Liver (tissue), 9 donors: ENCODE measurements around the gene CAMKMT. TPM values are rescaled to one million over a fixed set of nuclear protein-coding genes. Genes with fewer than 3 reads are reported as not detected.

ENCODE experiments used
- DNase-seq: peaks from one replicate; pipeline ENCODE4 v3.0.0-alpha.2; 2017; ENCODE audit warnings: low spot score
- H3K27ac ChIP-seq, 2 donors: one replicate each; pipeline ENCODE4 v1.7.0; 2013; ENCODE audit warnings: inconsistent platforms in 2 of 2, low read length in 2 of 2, control low read depth in 1 of 2, low read depth in 1 of 2, mild to moderate bottlenecking in 1 of 2
- H3K27me3 ChIP-seq, 4 donors: one replicate each; pipeline versions ENCODE4 v1.6.1 to v1.7.0; 2013; ENCODE audit warnings: low read length in 3 of 4, inconsistent platforms in 1 of 4, mild to moderate bottlenecking in 1 of 4, moderate library complexity in 1 of 4; ENCODE audit not compliant: control insufficient read depth in 4 of 4, insufficient read depth in 4 of 4
- H3K36me3 ChIP-seq, 4 donors: one replicate each; pipeline versions ENCODE4 v1.6.1 to v1.7.0; 2013; ENCODE audit warnings: low read length in 3 of 4, mild to moderate bottlenecking in 3 of 4, low read depth in 1 of 4, moderate library complexity in 1 of 4; ENCODE audit not compliant: control insufficient read depth in 4 of 4, insufficient read depth in 3 of 4
- H3K4me1 ChIP-seq, 4 donors: one replicate each; pipeline versions ENCODE4 v1.6.1 to v1.7.0; 2013; ENCODE audit warnings: low read length in 3 of 4, mild to moderate bottlenecking in 3 of 4, moderate library complexity in 1 of 4; ENCODE audit not compliant: control insufficient read depth in 4 of 4, insufficient read depth in 4 of 4
- H3K4me3 ChIP-seq, 3 donors: one replicate each; pipeline versions ENCODE4 v1.6.1 to v1.7.0; 2013; ENCODE audit warnings: low read length in 3 of 3, control low read depth in 1 of 3, low read depth in 1 of 3, mild to moderate bottlenecking in 1 of 3
- H3K9ac ChIP-seq, 2 donors: one replicate each; pipeline ENCODE4 v1.7.0; 2013; ENCODE audit warnings: low read length in 2 of 2, mild to moderate bottlenecking in 2 of 2, moderate library complexity in 2 of 2, control low read depth in 1 of 2, low read depth in 1 of 2
- H3K9me3 ChIP-seq, 4 donors: one replicate each; pipeline versions ENCODE4 v1.6.1 to v1.7.0; 2013; ENCODE audit warnings: low read length in 3 of 4; ENCODE audit not compliant: control insufficient read depth in 4 of 4
- ATF3 ChIP-seq: IDR thresholded peaks from 2 replicates; pipeline ENCODE4 v1.6.1; 2016; ENCODE audit warnings: antibody characterized with exemption
- CTCF ChIP-seq: fragments of 150-350 bp; IDR thresholded peaks from 2 replicates; pipeline ENCODE4 v1.5.1; 2017; ENCODE audit warnings: improper control_type of control experiment, low read depth, low read length; ENCODE audit not compliant: missing input control
- EGR1 ChIP-seq, 2 donors: IDR thresholded peaks; 2 replicates each; pipeline ENCODE4 v1.6.1; 2016 to 2018; ENCODE audit warnings: antibody characterized with exemption in 2 of 2, low read depth in 2 of 2
- FOXA1 ChIP-seq: IDR thresholded peaks from 2 replicates; pipeline ENCODE4 v1.6.1; 2016; ENCODE audit warnings: antibody characterized with exemption
- FOXA2 ChIP-seq: IDR thresholded peaks from 2 replicates; pipeline ENCODE4 v1.6.1; 2016; ENCODE audit warnings: antibody characterized with exemption
- GABPA ChIP-seq, 2 donors: IDR thresholded peaks in 1 of 2; conservative IDR thresholded peaks in 1 of 2; 2 replicates each; pipeline ENCODE4 v1.6.1; 2016; ENCODE audit warnings: antibody characterized with exemption in 2 of 2, mild to moderate bottlenecking in 1 of 2, moderate library complexity in 1 of 2
- HNF4A ChIP-seq, 2 donors: conservative IDR thresholded peaks; 2 replicates each; pipeline ENCODE4 v1.6.1; 2016; ENCODE audit warnings: antibody characterized with exemption in 2 of 2, mild to moderate bottlenecking in 2 of 2
- HNF4G ChIP-seq: IDR thresholded peaks from 2 replicates; pipeline ENCODE4 v1.6.1; 2016; ENCODE audit warnings: antibody characterized with exemption
- JUND ChIP-seq, 2 donors: IDR thresholded peaks; 2 replicates each; pipeline ENCODE4 v1.6.1; 2016; ENCODE audit warnings: antibody characterized with exemption in 2 of 2
- MAX ChIP-seq: IDR thresholded peaks from 2 replicates; pipeline ENCODE4 v1.6.1; 2016; ENCODE audit warnings: antibody characterized with exemption
- NR2F2 ChIP-seq: IDR thresholded peaks from 2 replicates; pipeline ENCODE4 v1.6.1; 2016; ENCODE audit warnings: antibody characterized with exemption
- RAD21 ChIP-seq, 2 donors: IDR thresholded peaks; 2 replicates each; pipeline ENCODE4 v1.6.1; 2016; ENCODE audit warnings: antibody characterized with exemption in 2 of 2, mild to moderate bottlenecking in 2 of 2
- RXRA ChIP-seq, 2 donors: IDR thresholded peaks; 2 replicates each; pipeline ENCODE4 v1.6.1; 2017 to 2018; ENCODE audit warnings: antibody characterized with exemption in 2 of 2, mild to moderate bottlenecking in 1 of 2
- SP1 ChIP-seq: IDR thresholded peaks from 2 replicates; pipeline ENCODE4 v1.6.1; 2018; ENCODE audit warnings: antibody characterized with exemption, mild to moderate bottlenecking
- TAF1 ChIP-seq: conservative IDR thresholded peaks from 2 replicates; pipeline ENCODE4 v1.6.1; 2016; ENCODE audit warnings: antibody characterized with exemption, mild to moderate bottlenecking
- YY1 ChIP-seq: IDR thresholded peaks from 2 replicates; pipeline ENCODE4 v1.6.1; 2016; ENCODE audit warnings: antibody characterized with exemption, mild to moderate bottlenecking
- ZBTB33 ChIP-seq: IDR thresholded peaks from 2 replicates; pipeline ENCODE4 v1.6.1; 2016; ENCODE audit warnings: antibody characterized with exemption
- WGBS: extraction: QIAGEN DNeasy Blood & Tissue Kit; methylation state at CpG from one replicate; pipeline ENCODE4 v1.1.7; 2013; 5-methylcytosine and 5-hydroxymethylcytosine counted together
- polyA plus RNA-seq, 2 donors: library from polyadenylated mRNA; stranded (reverse) in 1 of 2; unstranded in 1 of 2; fragments of 200-250 nt in 1 of 2; fragments of >200 nt in 1 of 2; fragmentation: Nextera tagmentation in 1 of 2; extraction: Ambion mirVana in 1 of 2; gene quantifications; one replicate each; pipeline versions ENCODE4 v1.2.1 to v1.2.3, GENCODE V29; 2013 to 2015
- total RNA-seq, 2 donors: library from RNA; depleted of rRNA; stranded (reverse); fragments of >200 nt; gene quantifications; one replicate each; pipeline ENCODE4 v1.2.3, GENCODE V29; 2014
- donor health status: healthy.
- donor health status: healthy.
- donor health status: healthy.
- donor health status: healthy.
- donor health status: healthy.

The CAMKMT gene
- total and polyA plus RNA-seq, 4 donors = 1.5 to 12.7 (median 7.1) TPM

- H3K27ac ChIP-seq = no peak overlapping the region
- H3K9me3 ChIP-seq = peaks cover 3 to 16% (median 5%) of the 10 kb centered on the region in 4 donors
- H3K9ac ChIP-seq = no peak overlapping the region
- TF ChIP-seq YY1 = no peak
- no peaks in the 10 kb centered on the region for H3K4me1 ChIP-seq
- DNase-seq = no peak
- H3K4me3 ChIP-seq = no peak overlapping the region
- H3K36me3 ChIP-seq = peaks cover 4 to 21% (median 8%) of the 10 kb centered on the region in 4 donors
- H3K27me3 ChIP-seq = no peaks in the 10 kb centered on the region
These were observed 47.4 kb upstream of the CAMKMT start for GRCh38 chr2:44314362-44314761.

GRCh38 chr2:44315945-44316344 is 45.8 kb upstream of the CAMKMT start:
- Histone ChIP-seq H3K4me1 (no peaks in the 10 kb centered on the region), H3K27me3 (no peaks in the 10 kb centered on the region), H3K36me3 (peaks cover 8 to 32% (median 18%) of the 10 kb centered on the region in 4 donors), H3K9ac (no peak overlapping the region), H3K4me3 (no peak overlapping the region), H3K9me3 (peaks cover 0 to under 1% (median 0%) of the 10 kb centered on the region in 4 donors), H3K27ac (no peak overlapping the region)
- DNase-seq = no peak
- TF ChIP-seq FOXA2 = no peak
- TF ChIP-seq TAF1 = no peak

- H3K9me3 ChIP-seq = no peaks in the 10 kb centered on the region
- H3K9ac ChIP-seq = no peak overlapping the region
- TF ChIP-seq EGR1 (IDR thresholded peaks at IDR 0.05; ENCODE audit: low read depth in 2 of 2) (no peak), HNF4A (conservative IDR thresholded peaks at IDR 0.05) (no peak), YY1 (no peak), SP1 (no peak), FOXA2 (no peak), NR2F2 (no peak), ATF3 (no peak), JUND (IDR thresholded peaks at IDR 0.05) (no peak)
- H3K27ac ChIP-seq = no peak overlapping the region
- no peaks in the 10 kb centered on the region for H3K27me3 ChIP-seq
- DNase-seq = no peak
- WGBS = 81% methylated on average over 1 of the region's 1 CpG
- H3K36me3 ChIP-seq = peaks cover 3 to 45% (median 37%) of the 10 kb centered on the region in 4 donors
- no peak overlapping the region for H3K4me3 ChIP-seq
- no peaks in the 10 kb centered on the region for H3K4me1 ChIP-seq
These were observed 40.9 kb upstream of the CAMKMT start for GRCh38 chr2:44320832-44321231.

GRCh38 chr2:44321360-44321759 is 40.4 kb upstream of the CAMKMT start:
- Histone ChIP-seq H3K9me3 (no peaks in the 10 kb centered on the region), H3K36me3 (peaks cover 3 to 45% (median 39%) of the 10 kb centered on the region in 4 donors), H3K9ac (no peak overlapping the region)
- TF ChIP-seq NR2F2 = no peak
- TF ChIP-seq HNF4A (conservative IDR thresholded peaks at IDR 0.05) = no peak
- no peak for TF ChIP-seq EGR1 (IDR thresholded peaks at IDR 0.05; ENCODE audit: low read depth in 2 of 2)
- no peak for TF ChIP-seq TAF1
- TF ChIP-seq CTCF = no peak
- TF ChIP-seq ATF3 = no peak
- TF ChIP-seq HNF4G = no peak
- TF ChIP-seq JUND (IDR thresholded peaks at IDR 0.05) = no peak
- TF ChIP-seq RXRA (IDR thresholded peaks at IDR 0.05) = no peak
- no peak for TF ChIP-seq FOXA2
- no peak for TF ChIP-seq MAX
- no peak for TF ChIP-seq ZBTB33
- TF ChIP-seq FOXA1 = no peak
- TF ChIP-seq GABPA (IDR thresholded peaks at IDR 0.05 in 1 of 2, conservative IDR thresholded peaks at IDR 0.05 in 1 of 2) = no peak
- TF ChIP-seq RAD21 (IDR thresholded peaks at IDR 0.05) = no peak

More at GRCh38 chr2:44321360-44321759, 40.4 kb upstream of the CAMKMT start:
- 94% methylated on average over 5 of the region's 5 CpGs for WGBS
- no peak overlapping the region for H3K4me3 ChIP-seq
- H3K4me1 ChIP-seq = no peaks in the 10 kb centered on the region
- no peaks in the 10 kb centered on the region for H3K27me3 ChIP-seq
- no peak overlapping the region for H3K27ac ChIP-seq
- no peak for DNase-seq
